Adrenal gland (tissue), 12 donors: ENCODE data around the gene CSH1. TPM values are rescaled to one million over a fixed set of nuclear protein-coding genes. Genes with fewer than 3 reads are reported as not detected.
"Not testable (repeated sequence)": the region's sequence is repeated elsewhere in the genome, so short reads cannot be mapped to it uniquely, and the experiment has no call there.

ENCODE experiments used
- DNase-seq, 7 donors: peaks; one replicate each; pipeline ENCODE4 v3.0.0-alpha.2; 2019 to 2020
- H3K27ac ChIP-seq, 5 donors: fragments of 200-600 bp; sonication (generic) in 4 of 5; 1 replicate in 3 of 5; 2 replicates in 2 of 5; pipeline versions ENCODE4 v1.5.1 to v1.8.0; 2016 to 2020; ENCODE audit warnings: mild to moderate bottlenecking in 1 of 5
- H3K27me3 ChIP-seq: fragments of 200-600 bp; 2 replicates; pipeline ENCODE4 v1.8.0; 2021
- H3K36me3 ChIP-seq, 2 donors: fragments of 200-600 bp; replicated peaks in 1 of 2; 1 replicate in 1 of 2; 2 replicates in 1 of 2; pipeline versions ENCODE4 v1.5.1 to v1.8.0; 2018 to 2022
- H3K4me1 ChIP-seq, 2 donors: fragments of 200-600 bp; replicated peaks in 1 of 2; 1 replicate in 1 of 2; 2 replicates in 1 of 2; pipeline versions ENCODE4 v1.5.1 to v1.8.0; 2018 to 2021
- H3K4me3 ChIP-seq, 4 donors: fragments of 200-600 bp; sonication (generic) in 3 of 4; one replicate each; pipeline ENCODE4 v1.5.1; 2016 to 2018
- H3K9me3 ChIP-seq, 3 donors: fragments of 200-600 bp; sonication (generic) in 1 of 3; replicated peaks in 1 of 3; 1 replicate in 2 of 3; 2 replicates in 1 of 3; pipeline versions ENCODE4 v1.5.1 to v1.8.0; 2016 to 2021
- WGBS, 4 donors: extraction: QIAGEN DNeasy Blood & Tissue Kit in 2 of 4; methylation state at CpG; one replicate each; pipeline versions ENCODE4 v1.1.5 to v1.1.7; 2013 to 2017; 5-methylcytosine and 5-hydroxymethylcytosine counted together
- intact Hi-C, 2 donors: fragments of 100-400 bp; cut with DNase I; formaldehyde crosslinking; loops; one replicate each; pipeline versions ENCODE4 v1.14.1 to v1.15.0; 2022 to 2023
- polyA plus RNA-seq, 3 donors: library from polyadenylated mRNA; stranded (reverse); fragments of 200-250 nt in 2 of 3; fragments of 350-450 nt in 1 of 3; fragmentation: Illumina TruSeq in 1 of 3; extraction: RNeasy Lipid Tissue Mini Kit (QIAGEN cat#74804) in 1 of 3; gene quantifications; one replicate each; pipeline ENCODE4 v1.2.3, GENCODE V29; 2013 to 2014
- total RNA-seq, 9 donors: library from RNA; depleted of rRNA in 4 of 9; stranded (reverse); fragments of >200 nt in 4 of 9; fragments of 120-200 nt in 1 of 9; fragmentation: NEBNext Ultra II Directional in 1 of 9; extraction: Animal tissue kit (Norgen Biotek cat#: 25700) in 1 of 9; gene quantifications; one replicate each; pipeline versions ENCODE4 v1.1.0 to v1.2.4, GENCODE V29; 2013 to 2023
- TF ChIP-seq, protein P1 (sequence below), 6 experiments: fragments of 450-650 bp in 4 of 6; fragments of 200-600 bp in 2 of 6; sonication (generic) in 1 of 6; IDR thresholded peaks; 1 replicate in 5 of 6; 2 replicates in 1 of 6; pipeline versions ENCODE4 v1.5.1 to v1.8.0; 2016 to 2021; ENCODE audit warnings: antibody characterized with exemption in 6 of 6, mild to moderate bottlenecking in 2 of 6, moderate library complexity in 1 of 6
- donor health status: healthy with polysubstance abuse.
- donor health status: Bipolar disorder and iron deficiency.
- donor health status: DM: yes; HTN: yes; CAD: no.
- donor health status: DM: no; HTN: no; CAD: no.
- donor health status: DM: no; HTN: no; CAD: no.
- donor health status: DM: yes; HTN: yes; CAD: no.

Gene CSH1
- total and polyA plus RNA-seq, 12 donors = 1.4 TPM; not detected in 11

GRCh38 chr17:63903787-63904201, 7.4 kb upstream of the CSH1 start:
- H3K27me3 ChIP-seq, H3K27ac ChIP-seq, H3K9me3 ChIP-seq, intact Hi-C loops, H3K4me3 ChIP-seq, H3K36me3 ChIP-seq, H3K4me1 ChIP-seq: not testable (repeated sequence)
- 28 to 41% (median 34%) methylated on average over 4 to 5 of the region's 5 CpGs for WGBS, 4 donors
- DNase-seq = peak in 1 of 7 donors; percentile 29
- TF ChIP-seq, protein P1, sequence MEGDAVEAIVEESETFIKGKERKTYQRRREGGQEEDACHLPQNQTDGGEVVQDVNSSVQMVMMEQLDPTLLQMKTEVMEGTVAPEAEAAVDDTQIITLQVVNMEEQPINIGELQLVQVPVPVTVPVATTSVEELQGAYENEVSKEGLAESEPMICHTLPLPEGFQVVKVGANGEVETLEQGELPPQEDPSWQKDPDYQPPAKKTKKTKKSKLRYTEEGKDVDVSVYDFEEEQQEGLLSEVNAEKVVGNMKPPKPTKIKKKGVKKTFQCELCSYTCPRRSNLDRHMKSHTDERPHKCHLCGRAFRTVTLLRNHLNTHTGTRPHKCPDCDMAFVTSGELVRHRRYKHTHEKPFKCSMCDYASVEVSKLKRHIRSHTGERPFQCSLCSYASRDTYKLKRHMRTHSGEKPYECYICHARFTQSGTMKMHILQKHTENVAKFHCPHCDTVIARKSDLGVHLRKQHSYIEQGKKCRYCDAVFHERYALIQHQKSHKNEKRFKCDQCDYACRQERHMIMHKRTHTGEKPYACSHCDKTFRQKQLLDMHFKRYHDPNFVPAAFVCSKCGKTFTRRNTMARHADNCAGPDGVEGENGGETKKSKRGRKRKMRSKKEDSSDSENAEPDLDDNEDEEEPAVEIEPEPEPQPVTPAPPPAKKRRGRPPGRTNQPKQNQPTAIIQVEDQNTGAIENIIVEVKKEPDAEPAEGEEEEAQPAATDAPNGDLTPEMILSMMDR (IDR thresholded peaks at IDR 0.05) = peak in 5 of 6 experiments; percentile 21 to 41 (median 39)

DNA sequence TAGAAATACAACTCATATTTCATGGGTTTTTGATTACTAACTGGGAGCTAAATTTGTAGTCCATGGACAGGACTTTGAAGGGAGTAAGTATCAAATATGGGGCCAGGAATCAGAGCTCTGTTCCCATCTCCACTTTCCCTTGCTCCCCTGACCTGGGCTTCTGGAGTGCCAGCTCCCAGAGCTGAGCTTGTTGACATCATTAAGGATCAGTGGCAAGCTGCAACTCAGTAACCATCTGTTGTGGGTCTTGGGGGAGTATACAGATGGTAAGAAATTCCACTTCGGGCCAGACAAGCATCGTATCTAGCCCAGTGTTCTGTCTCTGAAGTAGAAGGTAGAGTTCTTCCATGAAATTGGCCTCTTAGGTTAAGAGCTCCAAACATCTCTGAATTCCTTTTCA, 5.6 kb upstream of the CSH1 start:
- H3K9me3 ChIP-seq, H3K27me3 ChIP-seq, H3K4me3 ChIP-seq, H3K4me1 ChIP-seq, H3K36me3 ChIP-seq, intact Hi-C loops, DNase-seq, H3K27ac ChIP-seq: not testable (repeated sequence)
- WGBS, 4 donors = 91 to 96% (median 93%) methylated on average over 2 of the region's 2 CpGs

DNA sequence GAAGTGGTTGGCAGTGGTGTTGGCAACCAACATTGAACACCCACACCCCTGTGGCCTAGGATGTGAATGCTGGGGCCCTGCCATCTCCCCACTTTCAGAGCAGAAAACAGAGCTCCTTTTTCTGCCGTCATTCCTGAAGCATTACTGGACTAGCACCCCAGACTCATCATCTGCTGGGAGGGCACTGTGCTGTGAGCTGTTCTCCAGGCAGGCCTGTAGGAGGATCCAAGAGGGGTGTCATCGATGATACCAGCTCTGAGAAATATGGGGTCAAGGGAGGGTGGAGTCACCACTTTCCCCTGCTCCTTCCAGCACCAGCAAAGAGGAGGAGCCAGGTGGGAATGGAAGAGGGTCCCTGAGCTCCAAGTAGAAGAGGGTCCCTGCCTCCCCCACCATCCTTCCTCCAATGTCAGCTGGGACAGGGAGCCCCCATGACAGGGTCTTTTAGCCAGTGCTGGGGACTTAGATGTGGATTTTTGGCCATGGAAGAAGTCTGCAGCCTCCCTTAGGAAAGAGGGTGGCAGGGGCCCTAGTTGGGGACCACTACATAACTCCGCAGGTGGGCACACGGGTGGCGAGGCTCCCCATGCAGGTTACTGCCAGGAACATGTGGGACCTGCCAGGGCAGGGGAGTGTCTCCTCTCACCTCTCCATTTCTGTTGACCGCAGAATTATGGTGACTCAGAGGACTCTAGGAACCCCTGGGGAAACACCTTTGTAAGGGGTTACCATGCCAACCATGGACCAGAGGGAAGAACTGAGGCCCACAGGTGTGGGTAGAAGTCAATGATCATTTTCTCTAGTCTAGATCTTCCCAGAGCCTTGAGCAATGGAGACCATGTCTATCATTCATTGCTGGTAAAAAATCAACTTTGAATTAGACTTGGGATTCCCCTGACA, 2.8 kb upstream of the CSH1 start:
- H3K36me3 ChIP-seq, DNase-seq, H3K4me3 ChIP-seq, intact Hi-C loops, H3K27ac ChIP-seq, H3K27me3 ChIP-seq, H3K4me1 ChIP-seq, H3K9me3 ChIP-seq: not testable (repeated sequence)
- 79 to 93% (median 86%) methylated on average over 6 of the region's 6 CpGs for WGBS, 4 donors

- WGBS, 4 donors = 74 to 98% (median 92%) methylated on average over 3 to 9 of the region's 10 CpGs
- H3K27me3 ChIP-seq, H3K4me3 ChIP-seq, H3K9me3 ChIP-seq, intact Hi-C loops, H3K4me1 ChIP-seq, H3K36me3 ChIP-seq, H3K27ac ChIP-seq: not testable (repeated sequence)
- DNase-seq = peak in 1 of 7 donors; percentile 15
These were observed 1.6 kb downstream of the CSH1 start for GRCh38 chr17:63894821-63895220.

DNA sequence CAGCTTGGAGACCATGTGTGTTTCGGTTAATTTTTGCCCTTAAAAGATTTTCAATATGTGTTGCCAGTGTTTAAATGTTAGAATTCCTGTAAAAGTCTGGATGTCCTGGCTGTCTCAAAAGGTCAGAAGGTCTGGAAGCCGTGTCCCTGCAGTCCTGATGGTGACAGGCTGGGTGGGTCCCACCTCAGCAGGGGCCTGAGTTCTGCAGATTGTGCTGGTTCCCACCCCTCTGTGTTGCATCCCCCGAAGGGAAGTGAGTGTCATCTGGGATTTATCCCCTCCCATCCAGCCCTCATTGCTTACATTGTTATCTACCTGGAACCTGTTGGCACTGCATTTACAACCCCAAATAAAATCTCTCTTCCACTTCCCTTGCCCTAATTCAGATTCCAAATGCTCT, 2.4 kb downstream of the CSH1 start:
- H3K27ac ChIP-seq, H3K4me3 ChIP-seq, intact Hi-C loops, DNase-seq, H3K27me3 ChIP-seq, H3K36me3 ChIP-seq, H3K4me1 ChIP-seq, H3K9me3 ChIP-seq: not testable (repeated sequence)
- WGBS, 4 donors = 72 to 97% (median 83%) methylated on average over 2 to 3 of the region's 3 CpGs

DNA sequence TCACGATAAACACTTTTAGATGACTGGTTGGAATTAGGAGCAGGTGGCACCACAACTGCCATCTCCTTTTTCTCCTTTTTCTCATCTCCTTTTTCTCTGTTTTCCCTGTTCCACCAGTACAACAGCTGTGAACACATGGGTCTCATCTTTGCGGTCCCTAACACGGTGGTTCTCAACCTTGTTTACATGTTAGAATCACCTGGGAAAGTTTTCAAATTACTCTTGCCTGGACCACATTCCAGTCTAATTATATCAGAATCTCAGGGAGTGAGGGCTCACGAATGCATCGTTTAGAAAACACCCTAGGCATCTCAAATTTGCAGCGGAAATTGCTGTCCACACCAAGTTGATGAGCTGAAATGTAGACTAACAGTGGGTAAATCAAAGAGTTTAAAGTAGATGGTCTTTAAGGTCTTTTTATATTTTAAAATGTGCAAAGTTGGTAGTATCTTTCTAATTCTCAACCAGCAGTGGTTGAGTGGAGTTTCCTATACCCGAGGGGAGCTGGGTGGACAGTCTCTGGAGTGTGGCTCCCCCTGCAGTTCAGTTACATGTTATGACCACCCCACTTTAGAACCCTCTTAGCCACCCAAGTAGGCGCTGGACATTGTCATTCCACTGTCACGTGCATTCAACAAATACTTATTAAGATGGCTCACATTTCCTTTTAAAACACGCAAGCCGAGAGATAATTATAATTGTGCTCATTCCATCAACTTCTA, 3.9 kb downstream of the CSH1 start:
- 76 to 84% (median 81%) methylated on average over 10 to 11 of the region's 11 CpGs for WGBS, 4 donors
- H3K4me3 ChIP-seq, H3K4me1 ChIP-seq, H3K27me3 ChIP-seq, H3K36me3 ChIP-seq, intact Hi-C loops, H3K9me3 ChIP-seq, H3K27ac ChIP-seq, DNase-seq: not testable (repeated sequence)
